Cerebellar cortex (tissue), 1 donor: ENCODE measurements around the gene ADGRF1.
"Not testable (repeated sequence)": the region's sequence is repeated elsewhere in the genome, so short reads cannot be mapped to it uniquely, and the experiment has no call there.

Experiments
- DNase-seq: peaks from one replicate; pipeline ENCODE4 v3.0.0-alpha.2; 2015; ENCODE audit warnings: low spot score

Gene ADGRF1

GRCh38 chr6:47022191-47022590, 19.9 kb downstream of the ADGRF1 start:
- DNase-seq, result no peak

GRCh38 chr6:47019941-47020340, 22.2 kb downstream of the ADGRF1 start:
- DNase-seq, result no peak

- no peak for DNase-seq
Observed at GRCh38 chr6:47016909-47017308, 25.2 kb downstream of the ADGRF1 start.

- DNase-seq, result no peak
Observed at GRCh38 chr6:47016261-47016660, 25.9 kb downstream of the ADGRF1 start.

- DNase-seq, result no peak
Observed at GRCh38 chr6:47014401-47014800, 27.7 kb downstream of the ADGRF1 start.

GRCh38 chr6:47009583-47009982, 32.5 kb downstream of the ADGRF1 start:
- DNase-seq, result peak; percentile 26

GRCh38 chr6:47008397-47008763, 33.8 kb downstream of the ADGRF1 start:
- no peak for DNase-seq

- DNase-seq, result no peak
Observed at GRCh38 chr6:47007657-47008396, 34.3 kb downstream of the ADGRF1 start.

GRCh38 chr6:47005486-47005885, 36.6 kb downstream of the ADGRF1 start:
- no peak for DNase-seq

GRCh38 chr6:47004463-47004862, 37.7 kb downstream of the ADGRF1 start:
- no peak for DNase-seq

GRCh38 chr6:47000842-47001241, 41.3 kb downstream of the ADGRF1 start:
- DNase-seq, result no peak

- DNase-seq, result no peak
Observed at GRCh38 chr6:46998436-46999017, 43.6 kb downstream of the ADGRF1 start.

- DNase-seq, result no peak
Observed at GRCh38 chr6:46997646-46998045, 44.5 kb downstream of the ADGRF1 start.

GRCh38 chr6:46996860-46997641, 45.1 kb downstream of the ADGRF1 start:
- no peak for DNase-seq

- no peak for DNase-seq
Observed at GRCh38 chr6:46994933-46995332, 47.2 kb downstream of the ADGRF1 start.

GRCh38 chr6:46993846-46994245, 48.3 kb downstream of the ADGRF1 start:
- no peak for DNase-seq

- not testable (repeated sequence) for DNase-seq
Observed at GRCh38 chr6:46992391-46992790, 49.7 kb downstream of the ADGRF1 start.

- peak; percentile 67 for DNase-seq
Observed at GRCh38 chr6:46990818-46991510, 51.2 kb downstream of the ADGRF1 start.

GRCh38 chr6:46990031-46990644, 52.0 kb downstream of the ADGRF1 start:
- DNase-seq, result no peak

GRCh38 chr6:46989398-46989797, 52.7 kb downstream of the ADGRF1 start:
- DNase-seq, result peak; percentile 83

GRCh38 chr6:46985943-46986342, 56.2 kb downstream of the ADGRF1 start:
- DNase-seq, result no peak

- no peak for DNase-seq
Observed at GRCh38 chr6:46983007-46983411, 59.1 kb downstream of the ADGRF1 start.
